ENCODE measurements around the gene NPM3. TPM values are rescaled to one million over a fixed set of nuclear protein-coding genes. Genes with fewer than 3 reads are reported as not detected.

The NPM3 gene
- polyA plus RNA-seq, 4 donors, result 2.5 to 49.8 (median 27.7) TPM

DNA sequence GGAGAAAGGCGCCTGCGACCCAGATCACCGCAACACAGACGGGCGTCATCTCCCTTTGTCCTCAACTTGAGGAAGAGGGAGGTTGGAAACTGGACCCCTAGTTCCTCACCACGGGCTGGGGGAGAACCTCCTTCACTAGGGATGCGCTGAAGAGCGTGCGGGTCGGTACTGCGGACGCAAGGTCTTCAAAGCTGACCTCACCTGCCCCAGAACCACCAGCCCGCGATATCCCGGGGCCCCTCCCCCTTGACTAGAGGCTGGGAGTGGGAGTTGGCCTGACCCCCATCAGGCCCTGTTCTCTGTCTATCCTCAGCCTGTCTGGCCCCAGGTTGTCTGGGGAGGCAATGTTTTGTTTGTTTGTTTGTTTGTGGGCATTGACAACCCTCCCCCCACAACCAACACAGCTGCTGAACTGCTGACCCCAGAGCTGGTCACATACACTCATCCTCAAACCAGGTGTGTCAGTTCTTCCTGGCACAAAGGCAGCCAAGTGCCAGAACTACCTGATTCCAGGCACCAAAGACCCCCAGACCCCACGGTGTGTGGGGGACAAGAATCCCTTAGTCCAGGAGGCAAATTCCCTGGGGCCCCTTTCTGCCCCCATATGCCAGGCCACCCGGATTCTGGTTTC, 2.9 kb downstream of the NPM3 start:
- Histone ChIP-seq H3K27me3 (ENCODE audit: control insufficient read depth in 3 of 3, insufficient read depth in 3 of 3, low read length in 3 of 3) (peaks cover 7 to 49% (median 21%) of the 10 kb centered on the region in 3 donors), H3K36me3 (ENCODE audit: control insufficient read depth in 3 of 3, insufficient read depth in 2 of 3, low read depth in 1 of 3, low read length in 3 of 3) (peaks cover 0 to 3% (median 0%) of the 10 kb centered on the region in 3 donors), H3K4me3 (ENCODE audit: low read depth in 1 of 3, low read length in 3 of 3) (peak overlapping the region in 2 of 3 donors; percentile 23 to 39), H3K27ac (ENCODE audit: low read depth in 1 of 3, low read length in 2 of 3) (no peak overlapping the region), H3K9me3 (ENCODE audit: control insufficient read depth in 2 of 2, insufficient read depth in 1 of 2, low read depth in 1 of 2, low read length in 1 of 2) (no peaks in the 10 kb centered on the region), H3K4me1 (ENCODE audit: control insufficient read depth in 3 of 3, insufficient read depth in 2 of 3, low read depth in 1 of 3, low read length in 2 of 3) (peaks cover 2 to 40% (median 8%) of the 10 kb centered on the region in 3 donors)
- FAIRE-seq (no peak), DNase-seq (no peak)
- WGBS, 3 donors, result 7 to 21% (median 11%) methylated on average over 17 of the region's 17 CpGs

DNA sequence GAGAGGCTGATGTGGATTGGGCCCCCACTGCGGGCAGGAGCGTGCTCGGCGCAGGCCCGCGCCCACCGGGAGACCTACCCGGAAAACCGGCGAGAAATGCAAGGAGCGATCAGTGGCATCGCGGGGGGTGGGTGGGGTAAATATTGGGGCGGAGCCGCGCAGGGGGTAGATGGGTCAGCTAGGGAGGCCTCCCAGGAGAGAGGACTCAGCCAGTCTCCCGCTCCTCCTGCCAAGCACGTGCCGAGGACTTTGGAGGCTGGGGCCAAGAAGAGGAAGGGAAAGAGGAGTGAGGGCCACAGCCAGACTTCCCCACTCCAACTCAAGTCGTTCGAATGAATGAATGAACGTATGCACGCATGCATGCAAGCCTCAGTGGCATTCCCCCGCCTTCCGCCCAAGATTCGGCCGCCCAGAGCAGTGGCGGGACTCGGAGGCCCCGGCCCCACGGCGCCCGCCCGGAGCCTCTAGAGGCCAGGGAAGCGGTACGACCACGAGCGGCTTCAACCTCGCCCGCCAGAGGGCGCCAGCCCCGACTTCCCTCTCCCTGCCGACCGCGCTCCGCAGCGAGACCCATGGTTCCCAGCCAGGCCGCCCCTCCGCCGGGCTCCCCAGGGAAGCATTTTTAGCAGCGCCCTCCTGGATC, 3.6 kb downstream of the NPM3 start:
- Histone ChIP-seq H3K4me1 (ENCODE audit: control insufficient read depth in 3 of 3, insufficient read depth in 2 of 3, low read depth in 1 of 3, low read length in 2 of 3) (peaks cover 2 to 40% (median 8%) of the 10 kb centered on the region in 3 donors), H3K27me3 (ENCODE audit: control insufficient read depth in 3 of 3, insufficient read depth in 3 of 3, low read length in 3 of 3) (peaks cover 7 to 55% (median 27%) of the 10 kb centered on the region in 3 donors), H3K9me3 (ENCODE audit: control insufficient read depth in 2 of 2, insufficient read depth in 1 of 2, low read depth in 1 of 2, low read length in 1 of 2) (no peaks in the 10 kb centered on the region), H3K36me3 (ENCODE audit: control insufficient read depth in 3 of 3, insufficient read depth in 2 of 3, low read depth in 1 of 3, low read length in 3 of 3) (peaks cover 0 to 1% (median 0%) of the 10 kb centered on the region in 3 donors), H3K27ac (ENCODE audit: low read depth in 1 of 3, low read length in 2 of 3) (no peak overlapping the region), H3K4me3 (ENCODE audit: low read depth in 1 of 3, low read length in 3 of 3) (peak overlapping the region in 2 of 3 donors; percentile 23 to 39)
- DNase-seq, result peak; percentile 68 to 88
- FAIRE-seq, result no peak
- WGBS, 3 donors, result 1 to 2% (median 2%) methylated on average over 49 to 51 of the region's 51 CpGs

DNA sequence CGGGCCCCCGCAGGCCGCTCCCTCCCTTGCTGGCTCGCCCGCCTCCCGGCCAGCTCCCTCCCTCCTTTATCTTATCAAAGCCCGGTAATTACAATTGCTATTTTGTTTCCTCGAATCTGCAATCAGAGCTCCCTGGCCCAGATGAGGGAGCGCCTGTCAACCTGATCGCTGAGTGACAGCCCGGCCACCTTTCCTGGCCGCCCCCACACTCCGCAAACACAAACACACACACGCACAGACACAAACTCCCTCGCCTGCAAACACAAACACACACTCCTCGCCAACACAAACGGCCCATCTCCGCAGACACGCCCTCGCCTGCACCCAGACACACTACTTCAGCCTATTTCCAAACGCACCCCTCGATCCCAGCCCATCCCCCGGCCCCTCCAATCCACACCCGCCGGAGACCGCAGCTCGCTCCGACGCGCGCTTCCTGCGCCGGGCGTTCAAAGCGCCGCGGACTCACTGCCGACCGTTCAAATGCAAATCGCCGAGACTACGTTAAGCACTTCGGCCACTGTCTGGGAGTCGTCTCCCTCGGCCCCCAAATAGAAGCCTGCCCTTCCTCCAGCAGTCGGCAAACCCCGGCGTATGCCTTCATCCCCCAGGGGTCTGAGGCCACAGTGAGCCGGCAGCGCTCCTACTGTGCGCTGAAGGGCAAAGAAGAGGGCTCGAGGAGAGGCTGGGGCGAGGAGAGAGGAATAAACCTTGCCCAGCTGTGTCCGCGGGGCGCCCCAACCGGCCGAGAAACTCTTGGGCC, 4.3 kb downstream of the NPM3 start:
- 2 to 5% (median 5%) methylated on average over 58 of the region's 58 CpGs for WGBS, 3 donors
- Histone ChIP-seq H3K4me1 (ENCODE audit: control insufficient read depth in 3 of 3, insufficient read depth in 2 of 3, low read depth in 1 of 3, low read length in 2 of 3) (peaks cover 2 to 40% (median 8%) of the 10 kb centered on the region in 3 donors), H3K4me3 (ENCODE audit: low read depth in 1 of 3, low read length in 3 of 3) (peak overlapping the region in 2 of 3 donors; percentile 23 to 39), H3K36me3 (ENCODE audit: control insufficient read depth in 3 of 3, insufficient read depth in 2 of 3, low read depth in 1 of 3, low read length in 3 of 3) (no peaks in the 10 kb centered on the region), H3K27me3 (ENCODE audit: control insufficient read depth in 3 of 3, insufficient read depth in 3 of 3, low read length in 3 of 3) (peaks cover 7 to 62% (median 34%) of the 10 kb centered on the region in 3 donors), H3K27ac (ENCODE audit: low read depth in 1 of 3, low read length in 2 of 3) (no peak overlapping the region), H3K9me3 (ENCODE audit: control insufficient read depth in 2 of 2, insufficient read depth in 1 of 2, low read depth in 1 of 2, low read length in 1 of 2) (no peaks in the 10 kb centered on the region)
- FAIRE-seq (no peak), DNase-seq (peak; percentile 80 to 85)

DNA sequence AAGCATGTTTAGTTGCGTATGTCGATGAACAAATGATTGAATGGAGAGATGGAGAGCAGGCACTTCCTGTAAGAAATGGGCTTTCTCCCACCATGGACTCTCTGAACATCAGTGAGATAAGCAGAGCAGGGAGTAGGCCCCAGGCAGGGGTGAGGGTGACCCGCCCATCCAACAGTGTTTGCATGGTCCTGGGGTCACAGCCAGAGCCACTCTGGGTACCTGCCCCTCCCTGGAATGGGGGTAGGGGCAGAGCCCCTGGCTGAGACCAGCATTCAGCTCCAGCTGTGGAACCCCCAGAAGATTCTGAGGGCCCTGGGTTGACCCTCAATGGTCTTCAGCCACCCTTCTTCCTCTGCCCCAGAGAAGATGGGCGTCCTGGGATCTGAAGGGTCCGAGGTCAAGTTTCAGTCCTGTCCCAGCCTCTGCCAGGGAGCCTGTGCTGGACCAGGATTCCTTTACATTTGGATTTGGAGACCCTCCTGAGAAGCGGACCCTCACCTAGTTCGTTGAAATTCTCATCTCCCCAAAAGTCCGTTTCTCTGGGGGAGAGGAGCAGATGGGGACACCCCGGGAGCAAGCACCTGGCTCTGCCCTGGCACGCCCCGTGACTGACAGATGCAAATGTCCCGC, 5.0 kb downstream of the NPM3 start:
- DNase-seq (no peak), FAIRE-seq (no peak)
- Histone ChIP-seq H3K4me1 (ENCODE audit: control insufficient read depth in 3 of 3, insufficient read depth in 2 of 3, low read depth in 1 of 3, low read length in 2 of 3) (peaks cover 2 to 40% (median 4%) of the 10 kb centered on the region in 3 donors), H3K27ac (ENCODE audit: low read depth in 1 of 3, low read length in 2 of 3) (no peak overlapping the region), H3K36me3 (ENCODE audit: control insufficient read depth in 3 of 3, insufficient read depth in 2 of 3, low read depth in 1 of 3, low read length in 3 of 3) (no peaks in the 10 kb centered on the region), H3K4me3 (ENCODE audit: low read depth in 1 of 3, low read length in 3 of 3) (no peak overlapping the region), H3K27me3 (ENCODE audit: control insufficient read depth in 3 of 3, insufficient read depth in 3 of 3, low read length in 3 of 3) (peaks cover 7 to 69% (median 38%) of the 10 kb centered on the region in 3 donors), H3K9me3 (ENCODE audit: control insufficient read depth in 2 of 2, insufficient read depth in 1 of 2, low read depth in 1 of 2, low read length in 1 of 2) (no peaks in the 10 kb centered on the region)
- 9 to 44% (median 31%) methylated on average over 12 of the region's 12 CpGs for WGBS, 3 donors

DNA sequence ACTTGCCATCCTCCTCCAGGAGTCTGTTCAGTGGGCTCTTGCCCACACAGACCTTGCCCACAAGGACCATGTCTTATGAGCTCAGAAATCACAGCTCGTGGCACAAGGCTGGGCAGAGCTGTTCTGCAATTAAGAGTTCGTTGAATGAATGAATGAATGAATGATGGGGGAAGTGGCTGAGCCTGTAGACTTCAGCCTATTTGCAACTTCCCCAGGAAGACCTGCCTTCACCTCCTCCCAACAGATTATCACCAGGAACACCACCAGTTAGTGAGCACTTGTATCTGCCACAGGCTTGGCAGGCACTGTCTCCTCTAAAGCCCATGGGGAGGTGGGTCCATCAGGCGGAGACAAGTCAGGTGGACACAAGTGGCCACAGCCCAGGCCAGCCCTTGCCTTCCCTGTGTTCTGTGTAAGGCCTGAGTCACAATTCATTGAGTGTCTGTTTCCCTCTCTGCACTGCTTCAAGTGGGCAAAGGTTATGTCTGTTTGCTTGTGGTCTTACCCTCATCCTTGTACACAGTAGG, 5.6 kb downstream of the NPM3 start:
- WGBS, 3 donors, result 33 to 79% (median 51%) methylated on average over 3 of the region's 3 CpGs
- Histone ChIP-seq H3K27me3 (ENCODE audit: control insufficient read depth in 3 of 3, insufficient read depth in 3 of 3, low read length in 3 of 3) (peaks cover 9 to 75% (median 43%) of the 10 kb centered on the region in 3 donors), H3K36me3 (ENCODE audit: control insufficient read depth in 3 of 3, insufficient read depth in 2 of 3, low read depth in 1 of 3, low read length in 3 of 3) (no peaks in the 10 kb centered on the region), H3K4me1 (ENCODE audit: control insufficient read depth in 3 of 3, insufficient read depth in 2 of 3, low read depth in 1 of 3, low read length in 2 of 3) (peaks cover 2 to 38% (median 4%) of the 10 kb centered on the region in 3 donors), H3K9me3 (ENCODE audit: control insufficient read depth in 2 of 2, insufficient read depth in 1 of 2, low read depth in 1 of 2, low read length in 1 of 2) (no peaks in the 10 kb centered on the region), H3K4me3 (ENCODE audit: low read depth in 1 of 3, low read length in 3 of 3) (no peak overlapping the region), H3K27ac (ENCODE audit: low read depth in 1 of 3, low read length in 2 of 3) (no peak overlapping the region)
- no peak for FAIRE-seq
- DNase-seq, result peak; percentile 37 to 48

DNA sequence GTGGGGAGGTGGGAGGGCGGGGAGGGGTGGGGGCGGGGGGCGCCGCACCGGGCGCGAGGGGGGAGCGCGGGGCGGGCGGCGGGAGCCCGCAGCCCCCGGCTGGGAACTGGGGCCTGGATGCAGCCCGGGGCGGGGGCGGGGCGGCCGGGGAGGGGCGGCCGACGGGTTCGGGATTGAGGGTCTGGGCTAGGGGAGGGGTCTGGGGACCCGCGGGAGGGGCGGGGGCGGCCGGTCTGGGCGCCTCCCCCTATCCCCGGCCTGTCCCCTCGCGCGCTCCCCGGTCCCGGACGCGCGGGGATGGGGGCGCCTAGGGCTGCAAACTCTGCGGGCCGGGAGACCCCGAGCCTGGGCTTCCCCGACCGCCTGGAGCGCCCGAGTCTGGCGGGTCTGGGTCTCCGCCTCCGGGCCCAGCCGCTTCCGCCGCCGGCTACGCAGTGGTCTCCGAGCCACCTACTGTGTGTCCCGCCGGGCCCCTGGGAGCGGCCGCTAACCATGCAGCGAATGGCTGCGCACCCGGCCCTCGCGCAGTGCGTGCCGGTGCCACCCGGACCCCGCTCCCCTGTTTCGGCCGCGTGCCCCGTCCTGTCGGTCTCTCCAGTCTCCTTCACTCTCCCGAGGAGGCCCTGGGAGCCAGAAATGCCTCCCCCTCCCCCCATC, 7.0 kb downstream of the NPM3 start:
- Histone ChIP-seq H3K9me3 (ENCODE audit: control insufficient read depth in 2 of 2, insufficient read depth in 1 of 2, low read depth in 1 of 2, low read length in 1 of 2) (no peaks in the 10 kb centered on the region), H3K4me3 (ENCODE audit: low read depth in 1 of 3, low read length in 3 of 3) (peak overlapping the region in 1 of 3 donors; percentile 29), H3K36me3 (ENCODE audit: control insufficient read depth in 3 of 3, insufficient read depth in 2 of 3, low read depth in 1 of 3, low read length in 3 of 3) (no peaks in the 10 kb centered on the region), H3K27ac (ENCODE audit: low read depth in 1 of 3, low read length in 2 of 3) (no peak overlapping the region), H3K4me1 (ENCODE audit: control insufficient read depth in 3 of 3, insufficient read depth in 2 of 3, low read depth in 1 of 3, low read length in 2 of 3) (peaks cover 2 to 30% (median 4%) of the 10 kb centered on the region in 3 donors), H3K27me3 (ENCODE audit: control insufficient read depth in 3 of 3, insufficient read depth in 3 of 3, low read length in 3 of 3) (peaks cover 10 to 89% (median 55%) of the 10 kb centered on the region in 3 donors)
- no peak for DNase-seq
- FAIRE-seq, result no peak
- 6 to 25% (median 13%) methylated on average over 35 to 71 of the region's 74 CpGs for WGBS, 3 donors

DNA sequence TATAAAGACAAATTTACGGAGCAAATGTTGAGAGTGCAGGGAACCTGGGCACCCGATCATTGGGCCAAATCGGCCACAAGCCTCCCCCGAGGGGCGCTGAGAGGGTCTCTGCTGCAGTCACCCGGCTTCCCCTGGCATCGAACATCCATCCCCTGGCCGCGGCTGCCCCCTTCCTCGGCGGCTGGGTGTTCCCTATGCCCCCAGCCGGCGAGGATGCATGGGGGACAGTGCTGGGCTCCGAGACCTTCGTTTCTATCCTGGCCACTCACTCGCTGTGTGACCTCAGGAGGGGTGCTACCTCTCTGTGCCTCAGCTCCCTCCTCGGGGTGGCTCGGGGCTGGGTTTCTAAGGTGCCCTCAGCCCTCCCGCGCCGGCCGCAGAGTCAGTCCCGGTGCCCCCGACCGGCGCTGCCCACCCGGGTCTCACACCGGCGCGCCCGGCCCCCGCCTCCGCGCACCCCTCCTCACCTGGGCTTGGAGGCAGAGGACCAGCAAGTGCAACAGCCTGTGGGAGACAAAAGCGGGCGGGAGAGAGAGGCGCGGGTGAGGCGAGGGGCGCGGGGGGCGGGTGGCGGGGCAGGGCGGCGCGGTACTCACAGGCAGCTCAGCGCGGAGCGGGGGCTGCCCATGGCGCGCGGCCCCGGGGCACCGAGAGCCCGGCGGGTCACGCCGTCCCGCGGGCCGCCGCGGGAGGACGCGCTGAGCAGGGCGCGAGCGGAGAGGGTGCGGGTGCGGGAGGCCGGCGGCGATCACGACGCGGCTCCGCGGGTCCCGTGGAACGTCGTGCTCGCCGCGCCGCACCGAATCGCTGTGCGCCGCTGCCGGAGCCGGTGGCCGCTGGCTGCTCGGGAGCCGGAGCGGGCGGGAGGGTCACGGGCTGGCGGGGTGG, 7.7 kb downstream of the NPM3 start, which contains the start of gene FGF8:
FGF8 (minus strand) TSS at position 842 of the 888 bp plus-strand sequence; CDS start at position 628, 214 bp downstream.
- Histone ChIP-seq H3K27ac (ENCODE audit: low read depth in 1 of 3, low read length in 2 of 3) (no peak within 1 kb of the TSS), H3K27me3 (ENCODE audit: control insufficient read depth in 3 of 3, insufficient read depth in 3 of 3, low read length in 3 of 3) (peaks cover 10 to 93% (median 59%) of the 10 kb centered on the region in 3 donors), H3K9me3 (ENCODE audit: control insufficient read depth in 2 of 2, insufficient read depth in 1 of 2, low read depth in 1 of 2, low read length in 1 of 2) (no peaks in the 10 kb centered on the region), H3K4me3 (ENCODE audit: low read depth in 1 of 3, low read length in 3 of 3) (peak within 1 kb of the TSS in 1 of 3 donors; percentile 29), H3K36me3 (ENCODE audit: control insufficient read depth in 3 of 3, insufficient read depth in 2 of 3, low read depth in 1 of 3, low read length in 3 of 3) (no peaks in the 10 kb centered on the region), H3K4me1 (ENCODE audit: control insufficient read depth in 3 of 3, insufficient read depth in 2 of 3, low read depth in 1 of 3, low read length in 2 of 3) (peaks cover 2 to 25% (median 4%) of the 10 kb centered on the region in 3 donors)
- FAIRE-seq (no peak), DNase-seq (peak in 1 of 2 donors; percentile 38)
- 2 to 7% (median 5%) methylated on average over 23 to 98 of the region's 98 CpGs for WGBS, 3 donors

Data from small intestine (tissue), 7 donors.